Loucy (cell line): Measurements from ENCODE around the gene ARIH1.

Experiments used
- CTCF ChIP-seq: fragments of 200-600 bp; sonication (generic); conservative IDR thresholded peaks from 2 replicates; pipeline ENCODE4 v1.5.1; 2014; ENCODE audit warnings: mild to moderate bottlenecking, antibody characterized with exemption, low read length
- EZH2phosphoT487 ChIP-seq: fragments of 200-600 bp; IDR thresholded peaks from 2 replicates; pipeline ENCODE4 v1.6.1; 2018; ENCODE audit warnings: antibody characterized with exemption, mild to moderate bottlenecking, moderate library complexity, borderline replicate concordance

GRCh38 chr15:72584006-72584405 is 109.9 kb downstream of the ARIH1 start:
- TF ChIP-seq CTCF: no peak
- no peak for TF ChIP-seq EZH2phosphoT487
